GM23338 (cell line): Measurements from ENCODE around the gene NINJ2. TPM values are rescaled to one million over a fixed set of nuclear protein-coding genes. Genes with fewer than 3 reads are reported as not detected.

Experiments used
- ATAC-seq: fragments of 200-7000 bp; cut with Tn5 transposase; 3 replicates; pipeline ENCODE4 v1.9.1; 2020
- DNase-seq: peaks from one replicate; pipeline ENCODE4 v3.0.0-alpha.2; 2015; ENCODE audit warnings: low spot score
- H2AFZ ChIP-seq: fragments of 200-600 bp; sonication (generic); 2 replicates; pipeline ENCODE4 v1.8.0; 2016; ENCODE audit warnings: antibody characterized with exemption, mild to moderate bottlenecking, moderate library complexity
- H3F3A ChIP-seq: fragments of 200-600 bp; sonication (generic); replicated peaks from 2 replicates; pipeline ENCODE4 v1.8.0; 2017; ENCODE audit warnings: antibody characterized with exemption, mixed run types, low read depth
- H3K27ac ChIP-seq: fragments of 200-600 bp; sonication (generic); 2 replicates; pipeline ENCODE4 v1.6.1; 2016; ENCODE audit warnings: low read depth
- H3K27me3 ChIP-seq: fragments of 200-600 bp; sonication (generic); 2 replicates; pipeline ENCODE4 v1.8.0; 2016; ENCODE audit warnings: mild to moderate bottlenecking, mixed run types, moderate library complexity; ENCODE audit not compliant: insufficient read depth
- H3K36me3 ChIP-seq: fragments of 200-600 bp; sonication (generic); 2 replicates; pipeline ENCODE4 v1.8.0; 2016; ENCODE audit warnings: mild to moderate bottlenecking; ENCODE audit not compliant: insufficient read depth
- H3K4me1 ChIP-seq: fragments of 200-600 bp; sonication (generic); 2 replicates; pipeline ENCODE4 v1.8.0; 2016; ENCODE audit warnings: mild to moderate bottlenecking, moderate library complexity; ENCODE audit not compliant: insufficient read depth
- H3K4me2 ChIP-seq: fragments of 200-600 bp; sonication (generic); 2 replicates; pipeline ENCODE4 v1.7.1; 2017; ENCODE audit warnings: mixed run types
- H3K4me3 ChIP-seq: fragments of 200-600 bp; sonication (generic); 2 replicates; pipeline ENCODE4 v1.6.1; 2016; ENCODE audit warnings: mixed run types
- H3K79me2 ChIP-seq: fragments of 200-600 bp; sonication (generic); replicated peaks from 2 replicates; pipeline ENCODE4 v1.8.0; 2017; ENCODE audit warnings: mild to moderate bottlenecking; ENCODE audit not compliant: insufficient read depth
- H3K9me2 ChIP-seq: fragments of 200-600 bp; sonication (generic); 2 replicates; pipeline ENCODE4 v1.8.0; 2017; ENCODE audit not compliant: insufficient read depth
- H4K20me1 ChIP-seq: fragments of 200-600 bp; sonication (generic); replicated peaks from 2 replicates; pipeline ENCODE4 v1.8.0; 2017; ENCODE audit warnings: mild to moderate bottlenecking; ENCODE audit not compliant: insufficient read depth
- H3K27ac Mint-ChIP-seq: 2 replicates; pipeline ENCODE4 v1.8.0; 2020; ENCODE audit warnings: inconsistent platforms, mild to moderate bottlenecking, moderate library complexity, mixed read lengths
- H3K27me3 Mint-ChIP-seq: 3 replicates; pipeline ENCODE4 v1.8.0; 2022; ENCODE audit warnings: low read depth, mild to moderate bottlenecking, moderate library complexity, mixed read lengths, inconsistent platforms; ENCODE audit not compliant: insufficient read depth, poor library complexity
- H3K36me3 Mint-ChIP-seq: 3 replicates; pipeline ENCODE4 v1.8.0; 2021; ENCODE audit warnings: low read depth, mild to moderate bottlenecking, inconsistent platforms, moderate library complexity, mixed read lengths
- H3K4me1 Mint-ChIP-seq: 3 replicates; pipeline ENCODE4 v1.8.0; 2020; ENCODE audit warnings: mild to moderate bottlenecking, inconsistent platforms, mixed read lengths
- H3K4me3 Mint-ChIP-seq: 3 replicates; pipeline ENCODE4 v1.8.0; 2021; ENCODE audit warnings: moderate library complexity, mild to moderate bottlenecking, inconsistent platforms, mixed read lengths
- H3K9me3 Mint-ChIP-seq: 3 replicates; pipeline ENCODE4 v1.8.0; 2020; ENCODE audit warnings: moderate library complexity, mild to moderate bottlenecking, inconsistent platforms, mixed read lengths
- CREB1 ChIP-seq: fragments of 250-450 bp; sonication (Bioruptor Pico); IDR thresholded peaks from 2 replicates; pipeline ENCODE4 v1.5.0; 2020; ENCODE audit warnings: low read depth, mild to moderate bottlenecking, moderate library complexity
- CTCF ChIP-seq, 2 experiments: fragments of 200-600 bp in 1 of 2; sonication (generic) in 1 of 2; conservative IDR thresholded peaks; 2 replicates each; pipeline versions ENCODE4 v1.5.1 to v1.6.1; 2016 to 2017; ENCODE audit warnings: antibody characterized with exemption in 2 of 2, low read depth in 2 of 2, mild to moderate bottlenecking in 2 of 2, moderate library complexity in 1 of 2
- ETS1 ChIP-seq: IDR thresholded peaks from 2 replicates; pipeline ENCODE4 v1.6.1; 2016; ENCODE audit warnings: antibody characterized with exemption
- EZH2 ChIP-seq: fragments of 200-600 bp; sonication (generic); IDR thresholded peaks from one replicate; pipeline ENCODE4 v1.8.0; 2017; ENCODE audit warnings: antibody characterized with exemption, mild to moderate bottlenecking, low read depth; ENCODE audit not compliant: unreplicated experiment
- EZH2phosphoT487 ChIP-seq: fragments of 200-600 bp; sonication (generic); IDR thresholded peaks from one replicate; pipeline ENCODE4 v1.8.1; 2018; ENCODE audit warnings: antibody characterized with exemption; ENCODE audit not compliant: unreplicated experiment
- JUNB ChIP-seq: IDR thresholded peaks from one replicate; pipeline ENCODE4 v1.6.1; 2016; ENCODE audit warnings: antibody characterized with exemption; ENCODE audit not compliant: unreplicated experiment
- NANOG ChIP-seq: IDR thresholded peaks from 2 replicates; pipeline ENCODE4 v1.6.1; 2016; ENCODE audit warnings: antibody characterized with exemption, borderline replicate concordance
- POLR2AphosphoS5 ChIP-seq: IDR thresholded peaks from 2 replicates; pipeline ENCODE4 v1.6.1; 2016; ENCODE audit warnings: antibody characterized with exemption, low read depth
- REST ChIP-seq: IDR thresholded peaks from one replicate; pipeline ENCODE4 v1.6.1; 2018; ENCODE audit warnings: antibody characterized with exemption; ENCODE audit not compliant: unreplicated experiment
- STAT1 ChIP-seq: IDR thresholded peaks from one replicate; pipeline ENCODE4 v1.6.1; 2016; ENCODE audit warnings: antibody characterized with exemption; ENCODE audit not compliant: unreplicated experiment
- ZNF114 ChIP-seq: fragments of 250-450 bp; sonication (Bioruptor Pico); IDR thresholded peaks from 2 replicates; pipeline ENCODE4 v1.5.0; 2020; ENCODE audit warnings: mild to moderate bottlenecking, moderate library complexity
- ZNF331 ChIP-seq: fragments of 250-450 bp; sonication (Bioruptor Pico); IDR thresholded peaks from 2 replicates; pipeline ENCODE4 v1.5.0; 2020; ENCODE audit warnings: low read depth, mild to moderate bottlenecking, moderate library complexity
- ZNF462 ChIP-seq: fragments of 250-450 bp; sonication (Bioruptor Pico); IDR thresholded peaks from 2 replicates; pipeline ENCODE4 v1.5.0; 2020; ENCODE audit warnings: mild to moderate bottlenecking, moderate library complexity
- polyA plus RNA-seq: library from polyadenylated mRNA; unstranded; fragments of >200 nt; fragmentation: Nextera tagmentation; extraction: Ambion mirVana; gene quantifications from 2 replicates; pipeline ENCODE4 v1.2.1, GENCODE V29; 2016
- total RNA-seq: library from RNA; depleted of rRNA; stranded (reverse); fragments of >200 nt; shearing (Covaris generic); gene quantifications from 2 replicates; pipeline ENCODE4 v1.2.3, GENCODE V29; 2014

The NINJ2 gene
- total and polyA plus RNA-seq, 2 experiments from 2014 or later, result 0.94 to 2.6 TPM

GRCh38 chr12:517538-517937, 145.7 kb downstream of the NINJ2 start:
- ATAC-seq (no peak), DNase-seq (no peak)
- Histone ChIP-seq H3K4me1 (no peaks in the 10 kb centered on the region), H4K20me1 (no peaks in the 10 kb centered on the region; the same call in 1 of the 2 replicates), H3K9me2 (no peaks in the 10 kb centered on the region), H2AFZ (no peak overlapping the region), H3K36me3 (no peaks in the 10 kb centered on the region), H3F3A (no peaks in the 10 kb centered on the region), H3K4me3 (no peak overlapping the region), H3K27me3 (no peaks in the 10 kb centered on the region), H3K4me2 (no peak overlapping the region), H3K27ac (no peak overlapping the region), H3K79me2 (no peaks in the 10 kb centered on the region)
- TF ChIP-seq ZNF114 (CRISPR knock-in tag), result no peak
- no peak for TF ChIP-seq POLR2AphosphoS5
- no peak for TF ChIP-seq STAT1
- no peak for TF ChIP-seq JUNB
- no peak for TF ChIP-seq EZH2phosphoT487
- no peak for TF ChIP-seq ZNF331 (CRISPR knock-in tag)
- TF ChIP-seq ETS1, result no peak
- TF ChIP-seq ZNF462 (CRISPR knock-in tag), result no peak
- TF ChIP-seq CREB1, result no peak
- TF ChIP-seq NANOG, result no peak
- TF ChIP-seq CTCF (conservative IDR thresholded peaks at IDR 0.05; ENCODE audit: low read depth in 2 of 2), result no peak
- TF ChIP-seq EZH2, result no peak
- no peak for TF ChIP-seq REST
- H3K4me3 Mint-ChIP-seq, result no peak overlapping the region
- H3K9me3 Mint-ChIP-seq, result peaks cover 11% of the 10 kb centered on the region
- H3K27ac Mint-ChIP-seq, result no peak overlapping the region
- peaks cover 12% of the 10 kb centered on the region; the same call in 2 of the 3 replicates for H3K36me3 Mint-ChIP-seq
- no peaks in the 10 kb centered on the region for H3K27me3 Mint-ChIP-seq
- no peaks in the 10 kb centered on the region; the same call in 2 of the 3 replicates for H3K4me1 Mint-ChIP-seq
